ENCODE measurements around the gene ADCY5.

Gene ADCY5

GRCh38 chr3:123330441-123330991 is 118.4 kb downstream of the ADCY5 start:
- DNase-seq (ENCODE audit: low read depth) = no peak
- TF ChIP-seq, protein P1, sequence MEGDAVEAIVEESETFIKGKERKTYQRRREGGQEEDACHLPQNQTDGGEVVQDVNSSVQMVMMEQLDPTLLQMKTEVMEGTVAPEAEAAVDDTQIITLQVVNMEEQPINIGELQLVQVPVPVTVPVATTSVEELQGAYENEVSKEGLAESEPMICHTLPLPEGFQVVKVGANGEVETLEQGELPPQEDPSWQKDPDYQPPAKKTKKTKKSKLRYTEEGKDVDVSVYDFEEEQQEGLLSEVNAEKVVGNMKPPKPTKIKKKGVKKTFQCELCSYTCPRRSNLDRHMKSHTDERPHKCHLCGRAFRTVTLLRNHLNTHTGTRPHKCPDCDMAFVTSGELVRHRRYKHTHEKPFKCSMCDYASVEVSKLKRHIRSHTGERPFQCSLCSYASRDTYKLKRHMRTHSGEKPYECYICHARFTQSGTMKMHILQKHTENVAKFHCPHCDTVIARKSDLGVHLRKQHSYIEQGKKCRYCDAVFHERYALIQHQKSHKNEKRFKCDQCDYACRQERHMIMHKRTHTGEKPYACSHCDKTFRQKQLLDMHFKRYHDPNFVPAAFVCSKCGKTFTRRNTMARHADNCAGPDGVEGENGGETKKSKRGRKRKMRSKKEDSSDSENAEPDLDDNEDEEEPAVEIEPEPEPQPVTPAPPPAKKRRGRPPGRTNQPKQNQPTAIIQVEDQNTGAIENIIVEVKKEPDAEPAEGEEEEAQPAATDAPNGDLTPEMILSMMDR (IDR thresholded peaks at IDR 0.05; ENCODE audit: low read depth, low read length, missing control alignments) = no peak

GRCh38 chr3:123329636-123330340 is 119.1 kb downstream of the ADCY5 start:
- H3K4me3 ChIP-seq (ENCODE audit: low read depth, low read length) = no peak overlapping the region
- TF ChIP-seq, protein P1 (IDR thresholded peaks at IDR 0.05; ENCODE audit: low read depth, low read length, missing control alignments) = no peak
- DNase-seq (ENCODE audit: low read depth) = no peak

More at GRCh38 chr3:123330441-123330991, 118.4 kb downstream of the ADCY5 start:
- no peak overlapping the region for H3K4me3 ChIP-seq (ENCODE audit: low read depth, low read length)

- DNase-seq (ENCODE audit: low read depth) = no peak
Measured at GRCh38 chr3:123328851-123329635, 119.8 kb downstream of the ADCY5 start.

DNA sequence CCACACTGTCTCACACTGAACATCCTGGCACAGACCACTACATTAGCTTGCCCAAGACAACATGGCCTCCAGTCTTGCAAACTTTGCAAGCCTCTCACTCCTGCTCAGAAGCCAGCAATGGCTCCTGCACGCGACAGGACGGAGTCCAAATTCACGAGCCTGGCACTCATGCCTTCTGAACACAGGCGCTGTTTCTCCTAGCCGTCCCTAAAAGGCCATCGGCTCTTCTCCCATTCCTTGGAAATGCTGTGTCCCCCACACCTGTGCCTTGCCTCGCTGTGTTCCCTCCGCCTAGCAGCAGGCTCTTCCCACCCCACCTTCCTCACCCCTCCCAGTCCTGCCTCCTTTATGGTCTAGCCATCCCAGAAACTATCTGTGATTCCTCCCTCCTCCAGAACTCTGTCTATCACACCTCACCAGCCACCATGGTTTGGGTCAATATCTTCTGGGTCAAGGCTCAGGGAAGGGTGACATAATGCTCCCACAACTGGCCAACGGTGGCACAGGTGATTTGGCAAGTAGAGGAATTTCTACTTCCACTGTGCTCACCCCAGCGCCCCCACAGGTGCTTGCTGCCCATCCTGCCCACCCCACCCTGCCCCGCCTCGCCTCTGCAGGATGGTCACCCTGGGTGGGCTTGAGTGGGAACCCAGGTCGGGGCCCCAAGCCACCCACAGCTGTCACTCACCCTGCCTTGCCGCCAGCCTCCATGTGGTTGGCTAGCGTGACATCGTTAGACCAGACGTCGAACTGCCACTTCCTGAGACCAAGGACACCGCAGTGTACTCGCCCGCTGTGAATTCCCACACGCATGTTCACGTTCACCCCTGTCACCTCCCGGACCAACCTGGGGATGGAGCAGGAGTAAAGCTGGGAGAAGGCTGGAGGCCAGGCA is 120.7 kb downstream of the ADCY5 start:
- TF ChIP-seq, protein P1 (IDR thresholded peaks at IDR 0.05; ENCODE audit: low read depth, low read length, missing control alignments) = no peak
- no peak for DNase-seq (ENCODE audit: low read depth)
- H3K4me3 ChIP-seq (ENCODE audit: low read depth, low read length) = no peak overlapping the region

More at GRCh38 chr3:123328851-123329635, 119.8 kb downstream of the ADCY5 start:
- TF ChIP-seq, protein P1 (IDR thresholded peaks at IDR 0.05; ENCODE audit: low read depth, low read length, missing control alignments) = peak; percentile 94
- H3K4me3 ChIP-seq (ENCODE audit: low read depth, low read length) = no peak overlapping the region

GRCh38 chr3:123327480-123327879 is 121.4 kb downstream of the ADCY5 start:
- DNase-seq (ENCODE audit: low read depth) = no peak
- TF ChIP-seq, protein P1 (IDR thresholded peaks at IDR 0.05; ENCODE audit: low read depth, low read length, missing control alignments) = no peak
- no peak overlapping the region for H3K4me3 ChIP-seq (ENCODE audit: low read depth, low read length)

- no peak for DNase-seq (ENCODE audit: low read depth)
- TF ChIP-seq, protein P1 (IDR thresholded peaks at IDR 0.05; ENCODE audit: low read depth, low read length, missing control alignments) = no peak
- no peak overlapping the region for H3K4me3 ChIP-seq (ENCODE audit: low read depth, low read length)
Measured at GRCh38 chr3:123326531-123326930, 122.4 kb downstream of the ADCY5 start.

Data from GM12864 (cell line).